Uterus (tissue), 2 donors: ENCODE results near the gene MAP2.

Experiments used
- CTCF ChIP-seq, 4 experiments: fragments of 200-600 bp in 2 of 4; fragments of 450-650 bp in 2 of 4; sonication (generic) in 2 of 4; IDR thresholded peaks; one replicate each; pipeline ENCODE4 v1.5.1; 2016 to 2019; ENCODE audit warnings: antibody characterized with exemption in 4 of 4, mild to moderate bottlenecking in 2 of 4, moderate library complexity in 1 of 4
- POLR2A ChIP-seq, 2 donors: fragments of 450-650 bp; IDR thresholded peaks; one replicate each; pipeline ENCODE4 v1.6.1; 2016; ENCODE audit warnings: antibody characterized with exemption in 2 of 2, mild to moderate bottlenecking in 1 of 2, moderate library complexity in 1 of 2

- TF ChIP-seq POLR2A (IDR thresholded peaks at IDR 0.05) (no peak), CTCF (IDR thresholded peaks at IDR 0.05) (no peak)
Measured at GRCh38 chr2:209395229-209395628, 28.6 kb upstream of the MAP2 start.
